Karpas-422 (cell line): ENCODE results near the gene TTC5. TPM values are rescaled to one million over a fixed set of nuclear protein-coding genes. Genes with fewer than 3 reads are reported as not detected.
A peak's percentile ranks its signal among the peaks of the same experiment; 100 is the strongest.
"Not testable (repeated sequence)": the region's sequence is repeated elsewhere in the genome, so short reads cannot be mapped to it uniquely, and the experiment has no call there.

Source experiments
- DNase-seq: peaks from one replicate; pipeline ENCODE4 v3.0.0-alpha.2; 2015
- H2AFZ ChIP-seq: fragments of 200-600 bp; sonication (generic); 2 replicates; pipeline ENCODE4 v1.6.1; 2014; ENCODE audit warnings: antibody characterized with exemption, low read length, mixed read lengths
- H3K27ac ChIP-seq: fragments of 200-600 bp; sonication (generic); 2 replicates; pipeline ENCODE4 v1.5.1; 2014; ENCODE audit warnings: mild to moderate bottlenecking, low read length, moderate library complexity
- H3K27me3 ChIP-seq: fragments of 200-600 bp; sonication (generic); 2 replicates; pipeline ENCODE4 v1.6.1; 2014; ENCODE audit warnings: low read length, mixed read lengths
- H3K36me3 ChIP-seq: fragments of 200-600 bp; sonication (generic); 2 replicates; pipeline ENCODE4 v1.6.1; 2014; ENCODE audit warnings: low read length, mixed read lengths; ENCODE audit not compliant: insufficient read depth
- H3K4me1 ChIP-seq: fragments of 200-600 bp; sonication (generic); 2 replicates; pipeline ENCODE4 v1.6.1; 2014; ENCODE audit warnings: mild to moderate bottlenecking, low read length, mixed read lengths
- H3K4me2 ChIP-seq: fragments of 200-600 bp; sonication (generic); 2 replicates; pipeline ENCODE4 v1.6.1; 2014; ENCODE audit warnings: low read length, low read depth, mild to moderate bottlenecking; ENCODE audit not compliant: poor library complexity, severe bottlenecking
- H3K4me3 ChIP-seq: fragments of 200-600 bp; sonication (generic); 2 replicates; pipeline ENCODE4 v1.5.1; 2014; ENCODE audit warnings: mild to moderate bottlenecking, antibody characterized with exemption, low read length, mixed read lengths
- H3K79me2 ChIP-seq: fragments of 200-600 bp; sonication (generic); 2 replicates; pipeline ENCODE4 v1.6.1; 2014; ENCODE audit warnings: mild to moderate bottlenecking, low read length, mixed read lengths
- H3K9ac ChIP-seq: fragments of 200-600 bp; sonication (generic); 2 replicates; pipeline ENCODE4 v1.6.0; 2014; ENCODE audit warnings: low read length
- H3K9me2 ChIP-seq: fragments of 200-600 bp; sonication (generic), shearing (Covaris generic); replicated peaks from 2 replicates; pipeline ENCODE4 v1.6.0; 2014; ENCODE audit warnings: mild to moderate bottlenecking, low read length, moderate library complexity; ENCODE audit not compliant: insufficient read depth
- H3K9me3 ChIP-seq: fragments of 300-700, 200-600 bp; sonication (generic); 2 replicates; pipeline ENCODE4 v1.6.1; 2014; ENCODE audit warnings: low read length, mixed read lengths
- H4K20me1 ChIP-seq: fragments of 200-600 bp; sonication (generic); 2 replicates; pipeline ENCODE4 v1.6.1; 2014; ENCODE audit warnings: mild to moderate bottlenecking, antibody characterized with exemption, low read length, low read depth; ENCODE audit not compliant: insufficient read depth
- total RNA-seq: library from RNA; depleted of rRNA; stranded (reverse); fragments of >200 nt; shearing (Covaris generic); gene quantifications from 2 replicates; pipeline ENCODE4 v1.2.3, GENCODE V29; 2014; ENCODE audit warnings: low replicate concordance

Gene TTC5
- total RNA-seq, 1 experiment from 2014 or later: 28.0 TPM

GRCh38 chr14:20343092-20343861 lies 37.5 kb upstream of the TTC5 start, which contains the start of gene PARP2:
Gene PARP2 (plus strand): TSS chr14:20343635. CDS start chr14:20343642, 7 bp downstream.
- Histone ChIP-seq H3K27ac (peak within 1 kb of the TSS; percentile 78), H3K36me3 (peaks cover 27% of the 10 kb centered on the region), H3K4me3 (peak within 1 kb of the TSS; percentile 84), H3K4me1 (peaks cover 23% of the 10 kb centered on the region), H2AFZ (peak within 1 kb of the TSS; percentile 84), H3K4me2 (peak within 1 kb of the TSS; percentile 82), H3K9me2 (no peaks in the 10 kb centered on the region), H4K20me1 (no peaks in the 10 kb centered on the region), H3K27me3 (no peaks in the 10 kb centered on the region), H3K9ac (peak within 1 kb of the TSS; percentile 82), H3K9me3 (no peaks in the 10 kb centered on the region), H3K79me2 (peaks cover 34% of the 10 kb centered on the region)
- peak; percentile 100 for DNase-seq

GRCh38 chr14:20341646-20342045 lies 35.9 kb upstream of the TTC5 start:
- Histone ChIP-seq H2AFZ (peak overlapping the region; percentile 84), H3K4me3 (peak overlapping the region; percentile 84), H3K79me2 (peaks cover 29% of the 10 kb centered on the region), H3K27ac (peak overlapping the region; percentile 78; the same call in 1 of the 2 replicates), H3K9me3 (no peaks in the 10 kb centered on the region), H3K9ac (peak overlapping the region; percentile 82), H3K4me1 (peaks cover 23% of the 10 kb centered on the region), H3K36me3 (peaks cover 18% of the 10 kb centered on the region), H4K20me1 (no peaks in the 10 kb centered on the region), H3K9me2 (no peaks in the 10 kb centered on the region), H3K4me2 (peak overlapping the region; percentile 82), H3K27me3 (no peaks in the 10 kb centered on the region)
- DNase-seq: no peak

- not testable (repeated sequence) for H3K9ac ChIP-seq, H3K9me2 ChIP-seq, H3K27ac ChIP-seq, H3K4me3 ChIP-seq, H2AFZ ChIP-seq, H4K20me1 ChIP-seq, DNase-seq, H3K27me3 ChIP-seq, H3K4me2 ChIP-seq, H3K9me3 ChIP-seq
- Histone ChIP-seq H3K4me1 (peaks cover 23% of the 10 kb centered on the region), H3K79me2 (peaks cover 26% of the 10 kb centered on the region), H3K36me3 (peaks cover 13% of the 10 kb centered on the region)
Observed at GRCh38 chr14:20341032-20341431, 35.3 kb upstream of the TTC5 start.

- no peaks in the 10 kb centered on the region for H3K9me2 ChIP-seq
- H3K27ac ChIP-seq: peak overlapping the region; percentile 61
- peaks cover 2% of the 10 kb centered on the region; the same call in 1 of the 2 replicates for H3K36me3 ChIP-seq
- H3K79me2 ChIP-seq: peaks cover 44% of the 10 kb centered on the region
- H2AFZ ChIP-seq: 0 out of 2 replicates have a peak overlapping the region, but pooled peaks have one; percentile 82
- no peak for DNase-seq
- no peaks in the 10 kb centered on the region for H3K9me3 ChIP-seq
- H3K4me3 ChIP-seq: peak overlapping the region; percentile 83; the same call in 1 of the 2 replicates
- H3K27me3 ChIP-seq: no peaks in the 10 kb centered on the region
- H3K4me2 ChIP-seq: peak overlapping the region; percentile 86
- no peaks in the 10 kb centered on the region for H4K20me1 ChIP-seq
- 0 out of 2 replicates have a peak overlapping the region, but pooled peaks have one; percentile 62 for H3K9ac ChIP-seq
- peaks cover 35% of the 10 kb centered on the region for H3K4me1 ChIP-seq
Observed at GRCh38 chr14:20334017-20334416, 28.3 kb upstream of the TTC5 start.

GRCh38 chr14:20333494-20333841 lies 27.7 kb upstream of the TTC5 start:
- Histone ChIP-seq H3K9ac (peak overlapping the region; percentile 62), H3K9me2 (no peaks in the 10 kb centered on the region), H3K27ac (peak overlapping the region; percentile 61), H3K79me2 (peaks cover 50% of the 10 kb centered on the region), H3K9me3 (no peaks in the 10 kb centered on the region), H3K4me2 (peak overlapping the region; percentile 86), H3K27me3 (no peaks in the 10 kb centered on the region), H3K4me3 (peak overlapping the region; percentile 83), H2AFZ (peak overlapping the region; percentile 82), H3K4me1 (peaks cover 41% of the 10 kb centered on the region), H4K20me1 (no peaks in the 10 kb centered on the region), H3K36me3 (peaks cover 7% of the 10 kb centered on the region; the same call in 1 of the 2 replicates)
- no peak for DNase-seq

GRCh38 chr14:20332788-20333493 lies 27.2 kb upstream of the TTC5 start, which contains the start of gene CCNB1IP1:
Gene CCNB1IP1 (minus strand): TSS chr14:20333279. CDS start chr14:20316523, 16,756 bp downstream.
- peaks cover 54% of the 10 kb centered on the region for H3K79me2 ChIP-seq
- peak within 1 kb of the TSS; percentile 61 for H3K27ac ChIP-seq
- peak within 1 kb of the TSS; percentile 86 for H3K4me2 ChIP-seq
- H3K9ac ChIP-seq: peak within 1 kb of the TSS; percentile 85
- H3K36me3 ChIP-seq: peaks cover 7% of the 10 kb centered on the region; the same call in 1 of the 2 replicates
- H3K9me2 ChIP-seq: no peaks in the 10 kb centered on the region
- H3K27me3 ChIP-seq: no peaks in the 10 kb centered on the region
- no peaks in the 10 kb centered on the region for H3K9me3 ChIP-seq
- peaks cover 46% of the 10 kb centered on the region for H3K4me1 ChIP-seq
- H4K20me1 ChIP-seq: no peaks in the 10 kb centered on the region
- peak within 1 kb of the TSS; percentile 82 for H2AFZ ChIP-seq
- peak within 1 kb of the TSS; percentile 83 for H3K4me3 ChIP-seq
- peak; percentile 96 for DNase-seq

- Histone ChIP-seq H3K4me3 (peak overlapping the region; percentile 83), H3K27me3 (no peaks in the 10 kb centered on the region), H2AFZ (no peak overlapping the region), H3K4me1 (peaks cover 52% of the 10 kb centered on the region), H4K20me1 (no peaks in the 10 kb centered on the region), H3K9ac (peak overlapping the region; percentile 85), H3K9me2 (no peaks in the 10 kb centered on the region), H3K79me2 (peaks cover 59% of the 10 kb centered on the region), H3K36me3 (peaks cover 7% of the 10 kb centered on the region; the same call in 1 of the 2 replicates), H3K4me2 (peak overlapping the region; percentile 86), H3K27ac (peak overlapping the region; percentile 59), H3K9me3 (no peaks in the 10 kb centered on the region)
- DNase-seq: no peak
Observed at GRCh38 chr14:20332431-20332787, 26.7 kb upstream of the TTC5 start.

GRCh38 chr14:20331053-20331613 lies 25.4 kb upstream of the TTC5 start:
- Histone ChIP-seq H3K9me2 (no peaks in the 10 kb centered on the region), H4K20me1 (no peaks in the 10 kb centered on the region), H3K4me3 (peak overlapping the region; percentile 44), H3K36me3 (peaks cover 17% of the 10 kb centered on the region), H3K27me3 (no peaks in the 10 kb centered on the region), H3K79me2 (peaks cover 72% of the 10 kb centered on the region), H3K4me1 (peaks cover 57% of the 10 kb centered on the region), H3K27ac (peak overlapping the region; percentile 8), H2AFZ (no peak overlapping the region), H3K4me2 (peak overlapping the region; percentile 86), H3K9ac (peak overlapping the region; percentile 33), H3K9me3 (no peaks in the 10 kb centered on the region)
- DNase-seq: no peak
